Endothelial cell of umbilical vein (primary cell): ENCODE data around the gene CDCA3. TPM values are rescaled to one million over a fixed set of nuclear protein-coding genes. Genes with fewer than 3 reads are reported as not detected.

Experiments
- BruUV-seq: library from RNA; stranded (reverse); fragments of 400-500 nt; replicated peaks from 2 replicates; lab custom pipeline; 2021; lab: Mats Ljungman, UMichigan
- CTCF ChIA-PET: fragments of 300-600, 350-600 bp; sonication (Branson Sonifier 250); formaldehyde crosslinking; loops from one replicate; lab custom pipeline; 2021; ENCODE audit warnings: antibody characterized with exemption, inconsistent platforms; lab: Charles Lee
- POLR2A ChIA-PET: fragments of 300-600, 350-600 bp; sonication (Branson Sonifier 250); formaldehyde crosslinking; loops from one replicate; lab custom pipeline; 2021; ENCODE audit warnings: antibody characterized with exemption, inconsistent platforms; lab: Charles Lee
- DNase-seq: peaks from one replicate; pipeline ENCODE4 v3.0.0-alpha.2; 2011; ENCODE audit warnings: low read depth, low spot score
- FAIRE-seq: peaks from 2 replicates; lab custom pipeline; 2011; peaks lifted over from hg19 to GRCh38; lab: Jason Lieb, UNC
- H2AFZ ChIP-seq: 2 replicates; pipeline ENCODE4 v1.6.0; 2012; ENCODE audit warnings: low read depth, low read length, control low read depth, inconsistent platforms
- H3K27ac ChIP-seq: 2 replicates; pipeline ENCODE4 v1.5.1; 2011; ENCODE audit warnings: low read depth, mild to moderate bottlenecking, control low read depth, low read length, moderate library complexity; ENCODE audit not compliant: insufficient read depth
- H3K27me3 ChIP-seq, 2 experiments: 2 replicates each; pipeline versions ENCODE4 v1.6.0 to v1.6.1; 2011; ENCODE audit warnings: low read length in 2 of 2, mixed read lengths in 1 of 2; ENCODE audit not compliant: control insufficient read depth in 2 of 2, insufficient read depth in 2 of 2
- H3K36me3 ChIP-seq, 2 experiments: 2 replicates in 1 of 2; 3 replicates in 1 of 2; pipeline ENCODE4 v1.5.1; 2011; ENCODE audit warnings: low read length in 2 of 2, mild to moderate bottlenecking in 1 of 2, moderate library complexity in 1 of 2; ENCODE audit not compliant: control insufficient read depth in 2 of 2, insufficient read depth in 2 of 2; ENCODE audit errors: extremely low read depth in 1 of 2
- H3K4me1 ChIP-seq: 3 replicates; pipeline ENCODE4 v1.5.1; 2011; ENCODE audit warnings: mild to moderate bottlenecking, low read length; ENCODE audit not compliant: control insufficient read depth, insufficient read depth; ENCODE audit errors: extremely low read depth
- H3K4me2 ChIP-seq: 2 replicates; pipeline ENCODE4 v1.6.1; 2011; ENCODE audit warnings: low read length, control low read depth, mixed read lengths; ENCODE audit not compliant: insufficient read depth
- H3K4me3 ChIP-seq, 3 experiments: fragments of 200-600 bp in 1 of 3; sonication (generic), shearing (Covaris generic) in 1 of 3; replicated peaks in 1 of 3; 2 replicates each; pipeline ENCODE4 v1.5.1; 2011 to 2016; ENCODE audit warnings: control low read depth in 3 of 3, low read length in 3 of 3, mild to moderate bottlenecking in 2 of 3, inconsistent platforms in 1 of 3, low read depth in 1 of 3, moderate library complexity in 1 of 3; ENCODE audit not compliant: insufficient read depth in 1 of 3
- H3K79me2 ChIP-seq: 2 replicates; pipeline ENCODE4 v1.6.0; 2012; ENCODE audit warnings: low read length, inconsistent platforms; ENCODE audit not compliant: control insufficient read depth, insufficient read depth
- H3K9ac ChIP-seq: replicated peaks from 2 replicates; pipeline ENCODE3; 2011; ENCODE audit warnings: low read length, control low read depth; ENCODE audit not compliant: insufficient read depth; ENCODE audit errors: extremely low read depth
- H3K9me1 ChIP-seq: replicated peaks from 3 replicates; pipeline ENCODE4 v1.6.0; 2011; ENCODE audit warnings: mild to moderate bottlenecking, low read length; ENCODE audit not compliant: control insufficient read depth, insufficient read depth; ENCODE audit errors: extremely low read depth
- H3K9me3 ChIP-seq: replicated peaks from 2 replicates; pipeline ENCODE4 v1.5.1; 2012; ENCODE audit warnings: low read length, inconsistent platforms; ENCODE audit not compliant: control insufficient read depth, insufficient read depth
- H4K20me1 ChIP-seq: replicated peaks from 2 replicates; pipeline ENCODE3; 2011; ENCODE audit warnings: mild to moderate bottlenecking, low read length; ENCODE audit not compliant: control insufficient read depth, insufficient read depth; ENCODE audit errors: extremely low read depth
- CTCF ChIP-seq, 2 donors: IDR thresholded peaks; 1 replicate in 1 of 2; 2 replicates in 1 of 2; pipeline ENCODE4 v1.5.1; 2011; ENCODE audit warnings: low read length in 2 of 2, mild to moderate bottlenecking in 2 of 2, moderate library complexity in 2 of 2, control low read depth in 1 of 2, inconsistent platforms in 1 of 2, low read depth in 1 of 2; ENCODE audit not compliant: insufficient read depth in 1 of 2; ENCODE audit errors: extremely low read depth in 1 of 2
- FOS ChIP-seq: IDR thresholded peaks from 2 replicates; pipeline ENCODE4 v1.6.1; 2011; ENCODE audit warnings: mild to moderate bottlenecking, low read length, moderate library complexity, borderline replicate concordance; ENCODE audit not compliant: insufficient read depth
- JUN ChIP-seq: IDR thresholded peaks from 2 replicates; pipeline ENCODE4 v1.6.1; 2011; ENCODE audit warnings: borderline replicate concordance, low read depth; ENCODE audit not compliant: insufficient read length, insufficient read depth
- MAX ChIP-seq: IDR thresholded peaks from 2 replicates; pipeline ENCODE4 v1.6.1; 2011; ENCODE audit not compliant: insufficient read depth, insufficient read length
- POLR2A ChIP-seq: IDR thresholded peaks from 2 replicates; pipeline ENCODE4 v1.6.1; 2012; ENCODE audit warnings: low read depth, mild to moderate bottlenecking, control low read depth, low read length
- POLR2AphosphoS5 ChIP-seq: IDR thresholded peaks from 2 replicates; pipeline ENCODE4 v1.6.1; 2012; ENCODE audit warnings: low read depth, mild to moderate bottlenecking, control low read depth, low read length, moderate library complexity; ENCODE audit not compliant: insufficient read depth
- dilution Hi-C: fragments of 300-500 bp; cut with MboI; formaldehyde crosslinking; loops from one replicate; pipeline ENCODE4 v1.15.0; 2019; ENCODE audit warnings: low sequenced_read_pairs; ENCODE audit not compliant: extremely low pct_ligation_motif_present
- intact Hi-C: fragments of 100-400 bp; cut with micrococcal nuclease; formaldehyde crosslinking; loops from one replicate; pipeline ENCODE4 v1.10.0; 2022
- polyA plus RNA-seq, 4 experiments: library from polyadenylated mRNA; depleted of rRNA in 3 of 4; stranded (reverse) in 3 of 4; unstranded in 1 of 4; fragments of >200 nt; gene quantifications; 2 replicates each; pipeline versions ENCODE4 v1.2.1 to v1.2.3, GENCODE V29; 2011 to 2012; ENCODE audit warnings: missing spikeins in 1 of 4
- total RNA-seq: library from RNA; stranded (reverse); gene quantifications from 2 replicates; pipeline ENCODE4 v1.2.3, GENCODE V29; 2021

The CDCA3 gene
- total and polyA plus RNA-seq, 2 donors (not counting 3 experiments of a cell fraction or from before 2014, with no cell fraction given), result 44.3 to 53.5 TPM

DNA sequence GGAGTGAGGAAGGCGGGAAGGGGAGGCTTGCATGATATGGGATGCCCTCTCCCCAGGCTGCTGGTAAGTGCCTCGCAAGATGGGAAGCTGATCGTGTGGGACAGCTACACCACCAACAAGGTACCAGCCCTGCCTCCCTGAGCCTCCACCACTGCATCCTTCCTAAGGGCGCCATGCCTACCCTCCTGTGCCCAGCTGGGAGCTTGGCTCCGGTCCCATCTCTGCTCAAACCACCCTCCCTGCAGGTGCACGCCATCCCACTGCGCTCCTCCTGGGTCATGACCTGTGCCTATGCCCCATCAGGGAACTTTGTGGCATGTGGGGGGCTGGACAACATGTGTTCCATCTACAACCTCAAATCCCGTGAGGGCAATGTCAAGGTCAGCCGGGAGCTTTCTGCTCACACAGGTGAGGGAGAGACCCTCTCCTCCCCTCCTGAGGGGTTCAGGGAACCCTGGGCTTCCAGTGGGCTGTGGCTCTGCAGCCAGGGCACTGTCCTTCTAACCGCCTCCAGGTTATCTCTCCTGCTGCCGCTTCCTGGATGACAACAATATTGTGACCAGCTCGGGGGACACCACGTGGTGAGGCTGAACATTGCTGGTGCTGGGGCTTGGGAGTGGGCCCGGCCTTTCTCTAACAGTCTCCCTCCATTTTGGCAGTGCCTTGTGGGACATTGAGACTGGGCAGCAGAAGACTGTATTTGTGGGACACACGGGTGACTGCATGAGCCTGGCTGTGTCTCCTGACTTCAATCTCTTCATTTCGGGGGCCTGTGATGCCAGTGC, 7.8 kb downstream of the CDCA3 start:
- Histone ChIP-seq H3K4me1 (no peaks in the 10 kb centered on the region), H3K9me3 (no peaks in the 10 kb centered on the region), H4K20me1 (no peaks in the 10 kb centered on the region), H2AFZ (no peak overlapping the region), H3K27ac (no peak overlapping the region), H3K36me3 (peaks cover 5 to 62% of the 10 kb centered on the region in 2 experiments), H3K79me2 (no peaks in the 10 kb centered on the region), H3K27me3 (no peaks in the 10 kb centered on the region), H3K4me3 (no peak overlapping the region), H3K9me1 (no peaks in the 10 kb centered on the region), H3K4me2 (no peak overlapping the region), H3K9ac (no peak overlapping the region)
- intact Hi-C loops, result no loop called here
- CTCF ChIA-PET, result no interaction called here
- BruUV-seq, result no TSS peak
- no peak for FAIRE-seq
- dilution Hi-C loops, result no loop called here
- no peak for DNase-seq
- TF ChIP-seq CTCF (IDR thresholded peaks at IDR 0.05; ENCODE audit: extremely low read depth in 1 of 2, insufficient read depth in 1 of 2, low read depth in 1 of 2, low read length in 2 of 2) (no peak), POLR2AphosphoS5 (no peak), JUN (no peak), FOS (no peak), POLR2A (no peak), MAX (no peak)
- POLR2A ChIA-PET, result interaction anchor here (1.2 kb wide), 1 partner anchor 9 kb away, joined by 3 read pairs; the partner anchor contains the start of gene USP5
